HepG2 (cell line): ENCODE data around the gene GNG3. TPM values are rescaled to one million over a fixed set of nuclear protein-coding genes. Genes with fewer than 3 reads are reported as not detected.

Experiments used
- FOXC1 ChIP-seq: sonication (generic); formaldehyde crosslinking; IDR thresholded peaks from 2 replicates; pipeline ENCODE4 v1.8.0; 2022; ENCODE audit warnings: mild to moderate bottlenecking, missing genetic modification reagents, borderline replicate concordance
- FOXK2 ChIP-seq: fragments of 450-650 bp; IDR thresholded peaks from 2 replicates; pipeline ENCODE4 v1.6.1; 2016
- FOXM1 ChIP-seq: sonication (generic); formaldehyde crosslinking; IDR thresholded peaks from 2 replicates; pipeline ENCODE4 v1.5.0; 2020; ENCODE audit warnings: missing genetic modification reagents
- GABPA ChIP-seq, 2 experiments: IDR thresholded peaks; 2 replicates each; pipeline ENCODE4 v1.6.1; 2011 to 2016; ENCODE audit warnings: low read depth in 2 of 2, low read length in 1 of 2, missing biosample characterization in 1 of 2, missing genetic modification characterization in 1 of 2
- GATAD1 ChIP-seq: IDR thresholded peaks from 2 replicates; pipeline ENCODE4 v1.6.1; 2016; ENCODE audit warnings: missing genetic modification reagents, missing compliant biosample characterization
- JARID2 ChIP-seq: sonication (generic); formaldehyde crosslinking; IDR thresholded peaks from 2 replicates; pipeline ENCODE4 v1.8.1; 2023; ENCODE audit warnings: missing genetic modification reagents, inconsistent platforms; ENCODE audit not compliant: insufficient replicate concordance
- MED1 ChIP-seq: sonication (generic); formaldehyde crosslinking; IDR thresholded peaks from 2 replicates; pipeline ENCODE4 v1.4.0; 2020; ENCODE audit warnings: missing genetic modification reagents
- MXD4 ChIP-seq: IDR thresholded peaks from 2 replicates; pipeline ENCODE4 v1.6.1; 2016; ENCODE audit warnings: mild to moderate bottlenecking, missing biosample characterization, missing genetic modification reagents
- PAF1 ChIP-seq: IDR thresholded peaks from 2 replicates; pipeline ENCODE4 v1.6.1; 2016; ENCODE audit warnings: missing genetic modification reagents, missing compliant biosample characterization
- POLR2AphosphoS5 ChIP-seq: IDR thresholded peaks from 2 replicates; pipeline ENCODE4 v1.6.1; 2012; ENCODE audit warnings: low read depth, low read length
- RBM22 ChIP-seq: fragments of 200-400 bp; formaldehyde crosslinking; optimal IDR thresholded peaks from 2 replicates; pipeline ENCODE3; 2017; ENCODE audit warnings: mild to moderate bottlenecking, low read length, moderate library complexity
- SP2 ChIP-seq: sonication (generic); formaldehyde crosslinking; IDR thresholded peaks from 2 replicates; pipeline ENCODE4 v1.5.1; 2020; ENCODE audit warnings: mild to moderate bottlenecking, missing genetic modification reagents
- U2AF1 ChIP-seq: fragments of 200-400 bp; formaldehyde crosslinking; optimal IDR thresholded peaks from 2 replicates; pipeline ENCODE3; 2017; ENCODE audit warnings: mild to moderate bottlenecking, low read depth, low read length
- ZC3H13 ChIP-seq: sonication (generic); formaldehyde crosslinking; IDR thresholded peaks from 2 replicates; pipeline ENCODE4 v1.8.1; 2023; ENCODE audit warnings: mild to moderate bottlenecking, missing genetic modification reagents, moderate library complexity
- ZNF12 ChIP-seq: sonication (generic); formaldehyde crosslinking; IDR thresholded peaks from 2 replicates; pipeline ENCODE4 v1.5.0; 2020; ENCODE audit warnings: missing genetic modification reagents
- ZNF17 ChIP-seq: sonication (generic); formaldehyde crosslinking; IDR thresholded peaks from 2 replicates; pipeline ENCODE4 v1.5.0; 2020; ENCODE audit warnings: mild to moderate bottlenecking, missing genetic modification reagents
- ZNF282 ChIP-seq: fragments of 450-650 bp; IDR thresholded peaks from 2 replicates; pipeline ENCODE4 v1.6.1; 2018; ENCODE audit not compliant: partially characterized antibody
- ZNF430 ChIP-seq: sonication (generic); formaldehyde crosslinking; IDR thresholded peaks from 2 replicates; pipeline ENCODE4 v1.9.0; 2021; ENCODE audit warnings: mild to moderate bottlenecking, missing genetic modification reagents
- ZNF441 ChIP-seq: sonication (generic); formaldehyde crosslinking; IDR thresholded peaks from 2 replicates; pipeline ENCODE4 v1.7.0; 2021; ENCODE audit warnings: missing genetic modification reagents, borderline replicate concordance
- ZNF788 ChIP-seq: sonication (generic); formaldehyde crosslinking; IDR thresholded peaks from 2 replicates; pipeline ENCODE4 v1.5.0; 2020; ENCODE audit warnings: mild to moderate bottlenecking, missing genetic modification reagents, borderline replicate concordance
- polyA plus RNA-seq, 8 experiments: library from polyadenylated mRNA; depleted of rRNA in 3 of 8; stranded (reverse) in 7 of 8; unstranded in 1 of 8; fragments of >200 nt; fragmentation: Illumina TruSeq in 4 of 8; extraction: Trizol in 4 of 8; gene quantifications; 2 replicates each; pipeline versions ENCODE4 v1.2.1 to v1.2.3, GENCODE V29; 2011 to 2016; ENCODE audit warnings: low read depth in 4 of 8, missing spikeins in 1 of 8, mixed read lengths in 1 of 8; ENCODE audit not compliant: insufficient read depth in 1 of 8
- total RNA-seq, 5 experiments: library from RNA; depleted of rRNA; stranded (reverse); fragments of >200 nt; fragmentation: Illumina TruSeq; extraction: Trizol; gene quantifications; 2 replicates each; pipeline ENCODE4 v1.2.3, GENCODE V29; 2016; ENCODE audit warnings: low read depth in 1 of 5
- TF ChIP-seq, protein P1 (sequence below): sonication (generic); formaldehyde crosslinking; IDR thresholded peaks from 2 replicates; pipeline ENCODE4 v1.4.0; 2020; ENCODE audit warnings: mild to moderate bottlenecking, missing genetic modification reagents
- TF ChIP-seq, protein P2 (sequence below): sonication (generic); formaldehyde crosslinking; IDR thresholded peaks from 2 replicates; pipeline ENCODE4 v1.9.0; 2022; ENCODE audit warnings: missing genetic modification reagents, mild to moderate bottlenecking, borderline replicate concordance
- TF ChIP-seq, protein P3 (sequence below): sonication (generic); formaldehyde crosslinking; IDR thresholded peaks from 2 replicates; pipeline ENCODE4 v1.4.0; 2020; ENCODE audit warnings: missing genetic modification reagents

The GNG3 gene
- total and polyA plus RNA-seq, 2 of the 13 experiments (the other 11 are each of a cell fraction or from before 2014, with no cell fraction given): not detected

DNA sequence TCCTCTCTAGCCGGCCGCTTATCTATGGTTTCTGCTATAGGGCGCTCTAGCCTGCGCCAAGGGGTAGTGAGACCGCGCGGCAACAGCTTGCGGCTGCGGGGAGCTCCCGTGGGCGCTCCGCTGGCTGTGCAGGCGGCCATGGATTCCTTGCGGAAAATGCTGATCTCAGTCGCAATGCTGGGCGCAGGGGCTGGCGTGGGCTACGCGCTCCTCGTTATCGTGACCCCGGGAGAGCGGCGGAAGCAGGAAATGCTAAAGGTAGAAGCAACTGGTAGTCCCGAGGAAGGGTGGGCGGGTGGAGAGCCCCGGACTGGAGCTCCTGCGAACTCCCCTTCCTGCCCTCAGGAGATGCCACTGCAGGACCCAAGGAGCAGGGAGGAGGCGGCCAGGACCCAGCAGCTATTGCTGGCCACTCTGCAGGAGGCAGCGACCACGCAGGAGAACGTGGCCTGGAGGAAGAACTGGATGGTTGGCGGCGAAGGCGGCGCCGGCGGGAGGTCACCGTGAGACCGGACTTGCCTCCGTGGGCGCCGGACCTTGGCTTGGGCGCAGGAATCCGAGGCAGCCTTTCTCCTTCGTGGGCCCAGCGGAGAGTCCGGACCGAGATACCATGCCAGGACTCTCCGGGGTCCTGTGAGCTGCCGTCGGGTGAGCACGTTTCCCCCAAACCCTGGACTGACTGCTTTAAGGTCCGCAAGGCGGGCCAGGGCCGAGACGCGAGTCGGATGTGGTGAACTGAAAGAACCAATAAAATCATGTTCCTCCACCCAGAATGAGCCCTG, 35.7 kb upstream of the GNG3 start, which contains the start of the genes LBHD1 and UQCC3 (continued):
- TF ChIP-seq FOXC1 (CRISPR knock-in tag) (no peak), JARID2 (peak; percentile 17), ZNF788 (CRISPR knock-in tag) (peak; percentile 19; the same call in 1 of the 2 replicates), RBM22 (peak; percentile 54), SP2 (no peak; the same call in none of the 2 replicates), ZNF12 (CRISPR knock-in tag) (no peak), ZNF430 (CRISPR knock-in tag) (peak; percentile 84), ZNF282 (no peak), PAF1 (0 out of 2 replicates have a peak, but pooled peaks have one; percentile 28), POLR2AphosphoS5 (peak; percentile 91), ZC3H13 (CRISPR knock-in tag) (peak; percentile 90; the same call in 1 of the 2 replicates), GABPA (IDR thresholded peaks at IDR 0.05; ENCODE audit: low read depth, low read length) (peak; percentile 51), GABPA (CRISPR knock-in tag; IDR thresholded peaks at IDR 0.05; ENCODE audit: low read depth) (peak; percentile 88), GATAD1 (peak; percentile 84), U2AF1 (peak; percentile 93), ZNF441 (CRISPR knock-in tag) (peak; percentile 16; the same call in 1 of the 2 replicates), MXD4 (CRISPR knock-in tag) (peak; percentile 42; the same call in 1 of the 2 replicates), FOXK2 (no peak), MED1 (CRISPR knock-in tag) (peak; percentile 67), ZNF17 (CRISPR knock-in tag) (0 out of 2 replicates have a peak, but pooled peaks have one; percentile 69), FOXM1 (CRISPR knock-in tag) (no peak)
- TF ChIP-seq, protein P1, sequence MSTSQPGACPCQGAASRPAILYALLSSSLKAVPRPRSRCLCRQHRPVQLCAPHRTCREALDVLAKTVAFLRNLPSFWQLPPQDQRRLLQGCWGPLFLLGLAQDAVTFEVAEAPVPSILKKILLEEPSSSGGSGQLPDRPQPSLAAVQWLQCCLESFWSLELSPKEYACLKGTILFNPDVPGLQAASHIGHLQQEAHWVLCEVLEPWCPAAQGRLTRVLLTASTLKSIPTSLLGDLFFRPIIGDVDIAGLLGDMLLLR (CRISPR knock-in tag): peak; percentile 17; the same call in 1 of the 2 replicates
- TF ChIP-seq, protein P2, sequence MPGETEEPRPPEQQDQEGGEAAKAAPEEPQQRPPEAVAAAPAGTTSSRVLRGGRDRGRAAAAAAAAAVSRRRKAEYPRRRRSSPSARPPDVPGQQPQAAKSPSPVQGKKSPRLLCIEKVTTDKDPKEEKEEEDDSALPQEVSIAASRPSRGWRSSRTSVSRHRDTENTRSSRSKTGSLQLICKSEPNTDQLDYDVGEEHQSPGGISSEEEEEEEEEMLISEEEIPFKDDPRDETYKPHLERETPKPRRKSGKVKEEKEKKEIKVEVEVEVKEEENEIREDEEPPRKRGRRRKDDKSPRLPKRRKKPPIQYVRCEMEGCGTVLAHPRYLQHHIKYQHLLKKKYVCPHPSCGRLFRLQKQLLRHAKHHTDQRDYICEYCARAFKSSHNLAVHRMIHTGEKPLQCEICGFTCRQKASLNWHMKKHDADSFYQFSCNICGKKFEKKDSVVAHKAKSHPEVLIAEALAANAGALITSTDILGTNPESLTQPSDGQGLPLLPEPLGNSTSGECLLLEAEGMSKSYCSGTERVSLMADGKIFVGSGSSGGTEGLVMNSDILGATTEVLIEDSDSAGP (CRISPR knock-in tag): peak; percentile 88
- TF ChIP-seq, protein P3, sequence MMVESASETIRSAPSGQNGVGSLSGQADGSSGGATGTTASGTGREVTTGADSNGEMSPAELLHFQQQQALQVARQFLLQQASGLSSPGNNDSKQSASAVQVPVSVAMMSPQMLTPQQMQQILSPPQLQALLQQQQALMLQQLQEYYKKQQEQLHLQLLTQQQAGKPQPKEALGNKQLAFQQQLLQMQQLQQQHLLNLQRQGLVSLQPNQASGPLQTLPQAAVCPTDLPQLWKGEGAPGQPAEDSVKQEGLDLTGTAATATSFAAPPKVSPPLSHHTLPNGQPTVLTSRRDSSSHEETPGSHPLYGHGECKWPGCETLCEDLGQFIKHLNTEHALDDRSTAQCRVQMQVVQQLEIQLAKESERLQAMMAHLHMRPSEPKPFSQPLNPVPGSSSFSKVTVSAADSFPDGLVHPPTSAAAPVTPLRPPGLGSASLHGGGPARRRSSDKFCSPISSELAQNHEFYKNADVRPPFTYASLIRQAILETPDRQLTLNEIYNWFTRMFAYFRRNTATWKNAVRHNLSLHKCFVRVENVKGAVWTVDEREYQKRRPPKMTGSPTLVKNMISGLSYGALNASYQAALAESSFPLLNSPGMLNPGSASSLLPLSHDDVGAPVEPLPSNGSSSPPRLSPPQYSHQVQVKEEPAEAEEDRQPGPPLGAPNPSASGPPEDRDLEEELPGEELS (CRISPR knock-in tag): no peak
